ENCODE data around the gene ZNF668. TPM values are rescaled to one million over a fixed set of nuclear protein-coding genes. Genes with fewer than 3 reads are reported as not detected.

The ZNF668 gene
- total and polyA plus RNA-seq, 4 experiments from 2014 or later = 3.0 to 13.6 (median 9.2) TPM

DNA sequence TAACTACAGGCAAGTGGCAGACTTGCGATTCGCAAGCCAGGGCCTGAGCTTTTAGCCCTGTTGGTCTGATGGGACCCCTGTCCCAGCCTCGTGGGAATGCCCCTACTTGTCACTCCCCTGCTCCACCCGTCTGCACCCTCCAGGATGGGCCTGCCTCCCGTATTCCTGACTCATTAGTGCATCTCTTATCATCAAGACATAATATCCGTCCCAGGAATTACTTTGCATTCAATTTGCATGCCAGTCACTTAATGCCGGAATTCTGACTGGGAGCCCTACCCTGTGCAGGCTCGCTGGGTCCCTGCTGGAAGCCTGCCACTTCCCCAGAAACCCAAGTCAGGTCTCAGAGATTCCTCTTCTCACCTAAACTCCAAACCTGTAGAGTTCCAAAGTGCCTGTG lies 11.4 kb upstream of the ZNF668 start:
- Histone ChIP-seq H3K9me3 (ENCODE audit: control insufficient read depth in 1 of 2, low read length in 2 of 2) (no peaks in the 10 kb centered on the region), H3K4me1 (ENCODE audit: insufficient read depth, low read length) (peaks cover 10% of the 10 kb centered on the region), H3K36me3 (ENCODE audit: insufficient read depth, low read length) (peaks cover 14% of the 10 kb centered on the region), H3K27me3 (ENCODE audit: insufficient read depth, low read length) (no peaks in the 10 kb centered on the region), H3K27ac (ENCODE audit: low read depth, low read length) (no peak overlapping the region), H3K4me3 (ENCODE audit: low read length in 2 of 2) (no peak overlapping the region)
- Mint-ChIP-seq H3K9me3 (no peaks in the 10 kb centered on the region), H3K4me3 (no peak overlapping the region), H3K27me3 (no peaks in the 10 kb centered on the region), H3K36me3 (peaks cover 0 to 28% of the 10 kb centered on the region in 2 donors), H3K27ac (peak overlapping the region in 2 of 7 donors; percentile 54 to 69), H3K4me1 (peaks cover 0 to 13% (median 8%) of the 10 kb centered on the region in 4 donors)
- ChIA-PET CTCF (ENCODE audit: partially characterized antibody) (interaction anchor here (1.1 to 1.2 kb wide), 2 partner anchors 9 to 57 kb away, joined by 3 read pairs; partner anchors contain the start of gene VKORC1), POLR2A (ENCODE audit: partially characterized antibody) (interaction anchor here (1.4 to 2.7 kb wide), 4 partner anchors 9 to 95 kb away, joined by 3 to 12 read pairs (median 4); partner anchors contain the start of genes FUS, VKORC1, ZNF646 and ZNF668)
- no peak for DNase-seq
- intact Hi-C loops (cut with micrococcal nuclease) = no loop called here

DNA sequence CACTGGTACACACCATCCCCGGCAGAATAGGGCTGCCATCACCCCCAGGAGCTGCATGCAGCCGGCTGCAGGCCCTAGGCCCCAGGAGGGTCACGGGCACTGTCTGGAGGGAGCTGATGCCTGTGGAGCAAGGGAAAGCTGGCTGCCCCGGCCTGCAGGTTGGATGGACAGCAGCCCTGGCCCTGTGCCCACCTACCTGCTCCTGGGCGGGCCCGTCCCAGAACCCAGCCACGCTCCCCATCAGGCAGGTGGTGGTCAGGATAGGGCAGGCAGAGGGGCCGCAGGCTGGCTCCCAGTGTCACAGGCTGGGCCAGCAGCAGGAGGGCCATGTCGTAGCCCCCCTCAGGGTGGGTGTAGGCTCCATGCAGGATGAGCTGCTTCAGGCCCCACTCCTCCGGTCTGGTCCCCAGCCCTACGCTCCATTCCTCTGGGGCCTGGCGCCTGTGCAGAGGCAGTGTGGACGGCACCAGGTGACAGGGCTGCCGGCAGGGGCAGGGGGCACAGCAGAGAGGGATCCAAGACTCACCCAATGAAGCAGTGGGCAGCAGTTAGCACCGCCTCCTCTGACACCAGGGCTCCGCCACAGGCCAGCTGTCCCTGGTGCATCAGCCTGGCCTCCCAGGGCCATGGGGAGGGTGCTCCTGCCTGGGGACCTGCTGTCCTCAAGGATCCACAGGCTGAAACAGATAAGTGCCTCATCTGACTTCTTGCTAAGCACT lies 10.7 kb upstream of the ZNF668 start:
- H3K4me3 ChIP-seq (ENCODE audit: low read length in 2 of 2) = no peak overlapping the region
- H3K27me3 ChIP-seq (ENCODE audit: insufficient read depth, low read length) = no peaks in the 10 kb centered on the region
- DNase-seq = no peak
- intact Hi-C loops (cut with micrococcal nuclease) = no loop called here
- no peak overlapping the region for H3K27ac ChIP-seq (ENCODE audit: low read depth, low read length)
- Mint-ChIP-seq H3K27ac (no peak overlapping the region), H3K4me3 (no peak overlapping the region), H3K27me3 (no peaks in the 10 kb centered on the region), H3K36me3 (peaks cover 0 to 31% of the 10 kb centered on the region in 2 donors), H3K9me3 (no peaks in the 10 kb centered on the region), H3K4me1 (peaks cover 0 to 14% (median 8%) of the 10 kb centered on the region in 4 donors)
- no peaks in the 10 kb centered on the region for H3K9me3 ChIP-seq (ENCODE audit: control insufficient read depth in 1 of 2, low read length in 2 of 2)
- ChIA-PET POLR2A (ENCODE audit: partially characterized antibody) (interaction anchor here (1.2 to 2.7 kb wide), 4 partner anchors 9 to 57 kb away, joined by 3 to 12 read pairs (median 4); partner anchors contain the start of genes ZNF646 and ZNF668), CTCF (ENCODE audit: partially characterized antibody) (no interaction called here)
- peaks cover 15% of the 10 kb centered on the region for H3K36me3 ChIP-seq (ENCODE audit: insufficient read depth, low read length)
- peaks cover 10% of the 10 kb centered on the region for H3K4me1 ChIP-seq (ENCODE audit: insufficient read depth, low read length)

DNA sequence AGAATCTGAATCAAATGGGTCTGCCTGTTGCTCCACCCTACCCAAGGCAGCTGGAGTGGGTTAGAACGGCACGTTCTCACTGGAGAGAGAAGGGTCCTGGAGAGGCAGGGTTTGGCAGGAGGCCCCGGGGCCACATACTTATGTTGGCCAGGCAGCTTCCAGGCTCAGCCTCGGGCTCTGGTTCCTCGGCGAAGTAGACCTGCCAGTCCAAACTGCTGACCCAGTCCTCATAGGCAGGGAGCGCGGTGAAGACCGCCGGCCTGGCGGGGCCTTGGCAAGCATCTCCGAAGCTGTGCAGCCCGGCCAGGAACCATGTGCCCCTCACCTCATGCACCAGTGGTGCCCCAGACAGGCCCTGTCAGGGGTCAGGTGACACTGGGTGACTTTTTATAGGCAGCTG lies 9.9 kb upstream of the ZNF668 start:
- H3K27ac Mint-ChIP-seq = no peak overlapping the region
- peaks cover 19% of the 10 kb centered on the region for H3K36me3 ChIP-seq (ENCODE audit: insufficient read depth, low read length)
- intact Hi-C loops (cut with micrococcal nuclease) = no loop called here

GRCh38 chr16:31083556-31083955 lies 9.5 kb upstream of the ZNF668 start:
- Mint-ChIP-seq H3K27me3 (no peaks in the 10 kb centered on the region), H3K4me1 (peaks cover 1 to 25% (median 8%) of the 10 kb centered on the region in 4 donors), H3K9me3 (no peaks in the 10 kb centered on the region), H3K4me3 (no peak overlapping the region), H3K36me3 (peaks cover 0 to 34% of the 10 kb centered on the region in 2 donors), H3K27ac (peak overlapping the region in 3 of 7 donors; percentile 27 to 47 (median 41))
- ChIA-PET POLR2A (ENCODE audit: partially characterized antibody) (interaction anchor here (1.2 to 2.7 kb wide), 2 partner anchors 10 to 58 kb away, joined by 5 to 12 read pairs; partner anchors contain the start of genes ZNF646 and ZNF668), CTCF (ENCODE audit: partially characterized antibody) (no interaction called here)
- Histone ChIP-seq H3K9me3 (ENCODE audit: control insufficient read depth in 1 of 2, low read length in 2 of 2) (no peaks in the 10 kb centered on the region), H3K4me1 (ENCODE audit: insufficient read depth, low read length) (peaks cover 10% of the 10 kb centered on the region), H3K36me3 (ENCODE audit: insufficient read depth, low read length) (peaks cover 22% of the 10 kb centered on the region), H3K27me3 (ENCODE audit: insufficient read depth, low read length) (no peaks in the 10 kb centered on the region), H3K27ac (ENCODE audit: low read depth, low read length) (no peak overlapping the region), H3K4me3 (ENCODE audit: low read length in 2 of 2) (no peak overlapping the region)
- intact Hi-C loops (cut with micrococcal nuclease) = no loop called here
- DNase-seq = no peak

More for the DNA sequence above, 9.9 kb upstream of the ZNF668 start:
- H3K36me3 Mint-ChIP-seq = peaks cover 0 to 32% of the 10 kb centered on the region in 2 donors
- H3K4me1 Mint-ChIP-seq = peaks cover 1 to 20% (median 8%) of the 10 kb centered on the region in 4 donors
- no peak for DNase-seq
- no peaks in the 10 kb centered on the region for H3K9me3 Mint-ChIP-seq
- Histone ChIP-seq H3K27me3 (ENCODE audit: insufficient read depth, low read length) (no peaks in the 10 kb centered on the region), H3K9me3 (ENCODE audit: control insufficient read depth in 1 of 2, low read length in 2 of 2) (no peaks in the 10 kb centered on the region), H3K4me3 (ENCODE audit: low read length in 2 of 2) (no peak overlapping the region), H3K27ac (ENCODE audit: low read depth, low read length) (no peak overlapping the region), H3K4me1 (ENCODE audit: insufficient read depth, low read length) (peaks cover 10% of the 10 kb centered on the region)
- no peaks in the 10 kb centered on the region for H3K27me3 Mint-ChIP-seq
- no peak overlapping the region for H3K4me3 Mint-ChIP-seq
- ChIA-PET POLR2A (ENCODE audit: partially characterized antibody) (interaction anchor here (1.2 to 2.7 kb wide), 3 partner anchors 9 to 58 kb away, joined by 4 to 12 read pairs (median 5); partner anchors contain the start of genes ZNF646 and ZNF668), CTCF (ENCODE audit: partially characterized antibody) (no interaction called here)

- H3K27me3 ChIP-seq (ENCODE audit: insufficient read depth, low read length) = no peaks in the 10 kb centered on the region
- Mint-ChIP-seq H3K9me3 (no peaks in the 10 kb centered on the region), H3K27ac (peak overlapping the region in 2 of 7 donors; percentile 41 to 48), H3K4me1 (peaks cover 1 to 29% (median 8%) of the 10 kb centered on the region in 4 donors), H3K27me3 (no peaks in the 10 kb centered on the region), H3K36me3 (peaks cover under 1 to 38% of the 10 kb centered on the region in 2 donors), H3K4me3 (no peak overlapping the region)
- CTCF ChIA-PET (ENCODE audit: partially characterized antibody) = no interaction called here
- H3K27ac ChIP-seq (ENCODE audit: low read depth, low read length) = no peak overlapping the region
- POLR2A ChIA-PET (ENCODE audit: partially characterized antibody) = interaction anchor here (2.7 kb wide), 1 partner anchor 10 kb away, joined by 12 read pairs; the partner anchor contains the start of genes ZNF646 and ZNF668
- H3K4me1 ChIP-seq (ENCODE audit: insufficient read depth, low read length) = peaks cover 10% of the 10 kb centered on the region
- no peak for DNase-seq
- peaks cover 26% of the 10 kb centered on the region for H3K36me3 ChIP-seq (ENCODE audit: insufficient read depth, low read length)
- H3K9me3 ChIP-seq (ENCODE audit: control insufficient read depth in 1 of 2, low read length in 2 of 2) = no peaks in the 10 kb centered on the region
- intact Hi-C loops (cut with micrococcal nuclease) = no loop called here
- H3K4me3 ChIP-seq (ENCODE audit: low read length in 2 of 2) = no peak overlapping the region
Measured at GRCh38 chr16:31083081-31083480, 9.0 kb upstream of the ZNF668 start.

DNA sequence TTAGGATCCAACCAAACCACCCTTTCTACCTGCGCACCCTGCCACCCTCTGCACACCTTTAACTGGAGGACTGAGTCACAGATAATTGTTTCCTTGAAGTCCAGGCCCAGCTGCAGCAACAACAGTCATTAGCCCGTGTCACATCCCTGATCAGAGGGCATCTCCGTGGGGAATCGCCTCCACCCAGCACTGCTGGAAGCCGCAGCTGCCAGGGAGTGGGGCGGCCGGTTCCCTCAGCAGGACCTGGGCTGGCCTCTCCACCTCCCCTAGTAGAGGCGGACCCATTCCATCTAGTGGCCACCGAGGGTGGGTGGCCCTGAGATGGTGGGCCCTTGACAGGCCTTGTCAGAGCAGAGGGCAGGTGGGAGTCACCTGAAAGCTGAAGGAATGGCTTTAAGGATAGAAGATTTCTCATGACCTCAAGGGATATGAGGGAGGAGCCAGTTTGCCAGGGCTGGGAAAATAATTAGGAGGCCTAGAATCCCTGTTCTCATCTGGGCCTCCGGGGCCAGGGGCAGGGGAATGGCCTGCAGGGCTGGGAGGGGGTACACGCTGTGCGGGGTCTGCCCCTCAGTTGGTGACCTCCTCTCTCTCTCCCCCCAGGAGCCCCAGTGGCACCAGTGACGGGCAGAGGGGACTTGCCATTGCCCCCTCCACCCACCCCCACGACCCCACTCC lies 8.5 kb upstream of the ZNF668 start:
- peaks cover 6 to 44% of the 10 kb centered on the region in 2 donors for H3K36me3 Mint-ChIP-seq
- H3K27me3 Mint-ChIP-seq = no peaks in the 10 kb centered on the region
- no peaks in the 10 kb centered on the region for H3K9me3 Mint-ChIP-seq
- ChIA-PET CTCF (ENCODE audit: partially characterized antibody) (no interaction called here), POLR2A (ENCODE audit: partially characterized antibody) (no interaction called here)
- no peak for DNase-seq
- H3K27ac Mint-ChIP-seq = peak overlapping the region in 2 of 7 donors; percentile 48 to 65
- no peak overlapping the region for H3K4me3 Mint-ChIP-seq
- peaks cover 32% of the 10 kb centered on the region for H3K36me3 ChIP-seq (ENCODE audit: insufficient read depth, low read length)
- peaks cover 1 to 34% (median 8%) of the 10 kb centered on the region in 4 donors for H3K4me1 Mint-ChIP-seq
- H3K27ac ChIP-seq (ENCODE audit: low read depth, low read length) = no peak overlapping the region
- no peak overlapping the region for H3K4me3 ChIP-seq (ENCODE audit: low read length in 2 of 2)
- H3K9me3 ChIP-seq (ENCODE audit: control insufficient read depth in 1 of 2, low read length in 2 of 2) = no peaks in the 10 kb centered on the region
- H3K27me3 ChIP-seq (ENCODE audit: insufficient read depth, low read length) = no peaks in the 10 kb centered on the region
- intact Hi-C loops (cut with micrococcal nuclease) = no loop called here
- peaks cover 10% of the 10 kb centered on the region for H3K4me1 ChIP-seq (ENCODE audit: insufficient read depth, low read length)
